ENCODE measurements around the gene RIOX2. TPM values are rescaled to one million over a fixed set of nuclear protein-coding genes. Genes with fewer than 3 reads are reported as not detected.

The RIOX2 gene
- total RNA-seq, 1 donor = 27.1 TPM

DNA sequence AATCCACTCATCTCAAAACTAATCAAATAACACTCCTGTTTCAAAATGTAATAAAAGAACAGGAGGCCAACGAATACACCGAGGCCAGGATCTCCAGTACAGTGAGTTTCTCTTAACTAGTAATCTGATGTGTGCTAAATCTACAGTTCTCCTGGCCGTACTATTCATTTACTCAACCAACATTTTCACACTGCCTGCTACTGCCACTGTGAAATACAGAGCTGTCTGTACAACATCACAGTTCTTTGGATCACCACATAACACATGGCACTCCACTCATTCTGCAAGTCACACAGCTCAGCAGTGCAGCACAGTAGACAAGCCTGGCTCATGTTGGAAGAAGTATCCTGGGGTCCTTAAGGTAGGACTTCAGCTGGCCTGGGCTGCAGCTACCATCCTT lies 21.9 kb downstream of the RIOX2 start:
- no peak for DNase-seq (ENCODE audit: insufficient read length, low spot score, missing footprints)
- Histone ChIP-seq H3K27ac (ENCODE audit: low read depth, low read length) (no peak overlapping the region), H4K20me1 (ENCODE audit: insufficient read depth, low read length) (peaks cover 10% of the 10 kb centered on the region), H3K79me2 (ENCODE audit: insufficient read depth, low read length) (no peaks in the 10 kb centered on the region), H3K9me3 (ENCODE audit: low read depth, low read length) (no peaks in the 10 kb centered on the region), H3K4me1 (ENCODE audit: insufficient read depth, low read length) (peaks cover 11% of the 10 kb centered on the region), H3K4me2 (ENCODE audit: insufficient read depth, low read length) (no peak overlapping the region), H2AFZ (ENCODE audit: low read length) (no peak overlapping the region), H3K27me3 (ENCODE audit: insufficient read depth, low read length) (no peaks in the 10 kb centered on the region), H3K4me3 (ENCODE audit: insufficient read depth, low read length) (no peak overlapping the region), H3K36me3 (ENCODE audit: insufficient read depth, low read length) (peaks cover 79% of the 10 kb centered on the region)
- TF ChIP-seq, protein P1, sequence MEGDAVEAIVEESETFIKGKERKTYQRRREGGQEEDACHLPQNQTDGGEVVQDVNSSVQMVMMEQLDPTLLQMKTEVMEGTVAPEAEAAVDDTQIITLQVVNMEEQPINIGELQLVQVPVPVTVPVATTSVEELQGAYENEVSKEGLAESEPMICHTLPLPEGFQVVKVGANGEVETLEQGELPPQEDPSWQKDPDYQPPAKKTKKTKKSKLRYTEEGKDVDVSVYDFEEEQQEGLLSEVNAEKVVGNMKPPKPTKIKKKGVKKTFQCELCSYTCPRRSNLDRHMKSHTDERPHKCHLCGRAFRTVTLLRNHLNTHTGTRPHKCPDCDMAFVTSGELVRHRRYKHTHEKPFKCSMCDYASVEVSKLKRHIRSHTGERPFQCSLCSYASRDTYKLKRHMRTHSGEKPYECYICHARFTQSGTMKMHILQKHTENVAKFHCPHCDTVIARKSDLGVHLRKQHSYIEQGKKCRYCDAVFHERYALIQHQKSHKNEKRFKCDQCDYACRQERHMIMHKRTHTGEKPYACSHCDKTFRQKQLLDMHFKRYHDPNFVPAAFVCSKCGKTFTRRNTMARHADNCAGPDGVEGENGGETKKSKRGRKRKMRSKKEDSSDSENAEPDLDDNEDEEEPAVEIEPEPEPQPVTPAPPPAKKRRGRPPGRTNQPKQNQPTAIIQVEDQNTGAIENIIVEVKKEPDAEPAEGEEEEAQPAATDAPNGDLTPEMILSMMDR (IDR thresholded peaks at IDR 0.05; ENCODE audit: extremely low read depth, low read depth, low read length) = no peak

DNA sequence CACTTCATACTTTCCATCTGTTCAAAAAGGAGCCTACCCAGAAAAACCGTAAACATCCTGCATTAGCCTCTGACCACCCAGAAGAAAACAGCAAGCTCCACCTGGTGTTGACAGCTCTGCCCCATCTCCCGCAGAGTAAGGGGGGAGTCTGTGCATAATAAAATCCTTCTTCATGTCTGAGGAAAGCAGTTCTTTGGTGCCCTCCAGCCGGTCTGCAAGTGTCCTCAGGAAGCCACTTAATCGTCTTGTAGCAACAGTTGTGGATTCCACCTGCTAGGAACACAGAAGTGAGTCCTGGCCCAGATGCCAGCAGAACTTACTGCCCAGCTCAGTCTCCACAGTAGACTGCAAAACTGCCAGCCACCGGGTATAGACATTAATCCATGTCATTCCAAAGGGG lies 22.5 kb downstream of the RIOX2 start:
- TF ChIP-seq, protein P1 (IDR thresholded peaks at IDR 0.05; ENCODE audit: extremely low read depth, low read depth, low read length) = no peak
- Histone ChIP-seq H2AFZ (ENCODE audit: low read length) (no peak overlapping the region), H3K27me3 (ENCODE audit: insufficient read depth, low read length) (no peaks in the 10 kb centered on the region), H3K4me3 (ENCODE audit: insufficient read depth, low read length) (no peak overlapping the region), H3K4me2 (ENCODE audit: insufficient read depth, low read length) (no peak overlapping the region), H4K20me1 (ENCODE audit: insufficient read depth, low read length) (peaks cover 10% of the 10 kb centered on the region), H3K36me3 (ENCODE audit: insufficient read depth, low read length) (peaks cover 79% of the 10 kb centered on the region), H3K79me2 (ENCODE audit: insufficient read depth, low read length) (no peaks in the 10 kb centered on the region), H3K9me3 (ENCODE audit: low read depth, low read length) (no peaks in the 10 kb centered on the region), H3K27ac (ENCODE audit: low read depth, low read length) (no peak overlapping the region), H3K4me1 (ENCODE audit: insufficient read depth, low read length) (peaks cover 11% of the 10 kb centered on the region)
- no peak for DNase-seq (ENCODE audit: insufficient read length, low spot score, missing footprints)

DNA sequence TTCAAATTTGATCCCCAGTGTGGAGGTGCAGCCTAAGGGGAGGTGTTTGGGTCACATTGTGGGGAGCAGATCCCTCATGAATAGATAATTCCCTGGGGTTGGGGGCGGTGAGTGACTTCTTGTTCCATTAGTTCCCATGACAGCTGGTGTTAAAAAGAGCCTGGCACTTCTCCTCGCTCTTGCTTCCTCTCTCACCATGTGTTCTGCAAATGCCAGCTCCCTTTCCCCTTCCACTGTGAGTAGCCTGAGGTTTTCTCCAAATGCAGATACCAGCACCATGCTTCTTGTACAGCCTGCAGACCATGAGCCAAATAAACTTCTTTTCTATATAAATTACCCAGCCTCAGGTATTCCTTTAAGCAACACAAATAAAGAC lies 23.1 kb downstream of the RIOX2 start:
- Histone ChIP-seq H3K9me3 (ENCODE audit: low read depth, low read length) (no peaks in the 10 kb centered on the region), H3K4me3 (ENCODE audit: insufficient read depth, low read length) (no peak overlapping the region), H2AFZ (ENCODE audit: low read length) (no peak overlapping the region), H3K4me2 (ENCODE audit: insufficient read depth, low read length) (no peak overlapping the region), H4K20me1 (ENCODE audit: insufficient read depth, low read length) (peaks cover 10% of the 10 kb centered on the region), H3K27ac (ENCODE audit: low read depth, low read length) (no peak overlapping the region), H3K36me3 (ENCODE audit: insufficient read depth, low read length) (peaks cover 77% of the 10 kb centered on the region), H3K27me3 (ENCODE audit: insufficient read depth, low read length) (no peaks in the 10 kb centered on the region), H3K4me1 (ENCODE audit: insufficient read depth, low read length) (peaks cover 11% of the 10 kb centered on the region), H3K79me2 (ENCODE audit: insufficient read depth, low read length) (no peaks in the 10 kb centered on the region)
- TF ChIP-seq, protein P1 (IDR thresholded peaks at IDR 0.05; ENCODE audit: extremely low read depth, low read depth, low read length) = no peak
- DNase-seq (ENCODE audit: insufficient read length, low spot score, missing footprints) = no peak

DNA sequence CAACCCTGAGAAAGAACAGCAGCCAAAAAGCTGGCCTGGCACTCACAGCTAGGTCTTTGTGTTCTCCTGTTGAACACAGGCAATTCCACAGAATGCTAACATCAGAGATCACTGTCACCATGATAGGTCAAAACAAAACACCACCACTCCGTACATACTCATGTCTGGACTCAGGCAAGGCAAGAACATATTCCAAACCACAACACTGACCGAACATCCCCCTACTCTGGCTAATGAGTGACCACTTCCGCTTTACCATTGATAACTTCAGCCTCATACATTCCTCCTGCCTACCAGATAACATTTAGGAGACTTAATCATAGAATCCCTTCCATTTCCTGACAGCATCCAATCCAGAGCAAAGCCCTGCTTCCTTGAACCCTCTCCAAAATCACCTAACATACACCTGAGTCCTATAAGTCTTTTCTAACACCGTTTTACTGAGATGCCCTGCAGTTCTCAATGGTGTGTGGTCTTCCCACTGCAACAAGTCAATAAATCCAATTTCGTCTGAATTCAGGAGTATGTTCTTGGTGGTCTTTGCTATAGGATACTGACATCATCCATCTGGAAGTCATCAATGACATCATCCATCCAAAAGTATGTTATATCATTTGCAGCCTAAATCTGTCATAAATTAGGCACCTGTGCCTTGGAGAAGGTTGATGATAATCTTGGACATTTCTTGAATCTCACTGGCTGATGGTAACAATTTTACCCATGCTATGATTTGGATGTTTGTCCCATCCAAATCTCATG lies 23.7 kb downstream of the RIOX2 start:
- Histone ChIP-seq H3K36me3 (ENCODE audit: insufficient read depth, low read length) (peaks cover 75% of the 10 kb centered on the region), H3K27ac (ENCODE audit: low read depth, low read length) (no peak overlapping the region), H3K79me2 (ENCODE audit: insufficient read depth, low read length) (no peaks in the 10 kb centered on the region), H2AFZ (ENCODE audit: low read length) (no peak overlapping the region), H3K4me1 (ENCODE audit: insufficient read depth, low read length) (peaks cover 11% of the 10 kb centered on the region), H4K20me1 (ENCODE audit: insufficient read depth, low read length) (peaks cover 10% of the 10 kb centered on the region), H3K9me3 (ENCODE audit: low read depth, low read length) (no peaks in the 10 kb centered on the region), H3K4me2 (ENCODE audit: insufficient read depth, low read length) (no peak overlapping the region), H3K4me3 (ENCODE audit: insufficient read depth, low read length) (no peak overlapping the region), H3K27me3 (ENCODE audit: insufficient read depth, low read length) (no peaks in the 10 kb centered on the region)
- TF ChIP-seq, protein P1 (IDR thresholded peaks at IDR 0.05; ENCODE audit: extremely low read depth, low read depth, low read length) = no peak
- DNase-seq (ENCODE audit: insufficient read length, low spot score, missing footprints) = no peak
